Hepatocyte (in vitro differentiated cells): ENCODE results near the gene FSTL1. TPM values are rescaled to one million over a fixed set of nuclear protein-coding genes. Genes with fewer than 3 reads are reported as not detected.
A peak's percentile ranks its signal among the peaks of the same experiment; 100 is the strongest.

Source experiments
- DNase-seq: peaks from one replicate; pipeline ENCODE4 v3.0.0-alpha.2; 2016; ENCODE audit warnings: low spot score
- H2AFZ ChIP-seq: fragments of 200-600 bp; sonication (generic); 2 replicates; pipeline ENCODE4 v1.6.0; 2016; ENCODE audit warnings: antibody characterized with exemption, mild to moderate bottlenecking
- H3K27ac ChIP-seq: fragments of 200-600 bp; sonication (generic); 2 replicates; pipeline ENCODE4 v1.5.1; 2016; ENCODE audit warnings: mild to moderate bottlenecking
- H3K27me3 ChIP-seq: fragments of 200-600 bp; sonication (generic); 2 replicates; pipeline ENCODE4 v1.6.1; 2016
- H3K36me3 ChIP-seq: fragments of 200-600 bp; sonication (generic); replicated peaks from 2 replicates; pipeline ENCODE4 v1.5.1; 2016; ENCODE audit warnings: low read depth; ENCODE audit not compliant: insufficient read depth
- H3K4me1 ChIP-seq: fragments of 200-600 bp; sonication (generic); 2 replicates; pipeline ENCODE4 v1.5.1; 2016; ENCODE audit warnings: mild to moderate bottlenecking, moderate library complexity; ENCODE audit not compliant: insufficient read depth
- H3K4me2 ChIP-seq: fragments of 200-600 bp; sonication (generic); 2 replicates; pipeline ENCODE4 v1.6.0; 2016
- H3K4me3 ChIP-seq: fragments of 200-600 bp; sonication (generic); 2 replicates; pipeline ENCODE4 v1.5.1; 2016; ENCODE audit warnings: mild to moderate bottlenecking
- H3K79me2 ChIP-seq: fragments of 200-600 bp; sonication (generic); 2 replicates; pipeline ENCODE4 v1.6.0; 2017; ENCODE audit warnings: mild to moderate bottlenecking
- H3K9me2 ChIP-seq: fragments of 200-600 bp; sonication (generic); replicated peaks from 2 replicates; pipeline ENCODE4 v1.6.0; 2017; ENCODE audit warnings: mild to moderate bottlenecking; ENCODE audit not compliant: insufficient read depth
- H3K9me3 ChIP-seq: fragments of 200-600 bp; sonication (generic); 2 replicates; pipeline ENCODE4 v1.5.1; 2016; ENCODE audit warnings: low read depth, mild to moderate bottlenecking
- H4K20me1 ChIP-seq: fragments of 200-600 bp; sonication (generic); 2 replicates; pipeline ENCODE4 v1.6.0; 2016; ENCODE audit warnings: mild to moderate bottlenecking; ENCODE audit not compliant: insufficient read depth, poor library complexity, severe bottlenecking
- EZH2 ChIP-seq: fragments of 200-600 bp; sonication (generic); IDR thresholded peaks from 2 replicates; pipeline ENCODE4 v1.6.1; 2016; ENCODE audit warnings: antibody characterized with exemption, mild to moderate bottlenecking, borderline replicate concordance
- EZH2phosphoT487 ChIP-seq: fragments of 200-600 bp; sonication (generic); IDR thresholded peaks from one replicate; pipeline ENCODE4 v1.6.1; 2018; ENCODE audit warnings: antibody characterized with exemption, mild to moderate bottlenecking, low read depth, moderate library complexity; ENCODE audit not compliant: unreplicated experiment, severe bottlenecking
- WGBS: methylation state at CpG from one replicate; pipeline ENCODE4 v1.1.6; 2016; ENCODE audit warnings: low lambda C conversion rate; ENCODE audit errors: missing lambda C conversion rate; 5-methylcytosine and 5-hydroxymethylcytosine counted together
- polyA plus RNA-seq: library from polyadenylated mRNA; unstranded; fragments of >200 nt; fragmentation: Nextera tagmentation; extraction: Ambion mirVana; gene quantifications from 2 replicates; pipeline ENCODE4 v1.2.1, GENCODE V29; 2016
- total RNA-seq: library from RNA; depleted of rRNA; stranded (reverse); fragments of >200 nt; gene quantifications from 2 replicates; pipeline ENCODE4 v1.2.3, GENCODE V29; 2014
- TF ChIP-seq, protein P1 (sequence below): fragments of 200-600 bp; sonication (generic); IDR thresholded peaks from 2 replicates; pipeline ENCODE4 v1.5.1; 2016; ENCODE audit warnings: antibody characterized with exemption, mild to moderate bottlenecking; ENCODE audit not compliant: poor library complexity

FSTL1 gene
- total and polyA plus RNA-seq, 2 experiments from 2014 or later, result 195 to 390 TPM

DNA sequence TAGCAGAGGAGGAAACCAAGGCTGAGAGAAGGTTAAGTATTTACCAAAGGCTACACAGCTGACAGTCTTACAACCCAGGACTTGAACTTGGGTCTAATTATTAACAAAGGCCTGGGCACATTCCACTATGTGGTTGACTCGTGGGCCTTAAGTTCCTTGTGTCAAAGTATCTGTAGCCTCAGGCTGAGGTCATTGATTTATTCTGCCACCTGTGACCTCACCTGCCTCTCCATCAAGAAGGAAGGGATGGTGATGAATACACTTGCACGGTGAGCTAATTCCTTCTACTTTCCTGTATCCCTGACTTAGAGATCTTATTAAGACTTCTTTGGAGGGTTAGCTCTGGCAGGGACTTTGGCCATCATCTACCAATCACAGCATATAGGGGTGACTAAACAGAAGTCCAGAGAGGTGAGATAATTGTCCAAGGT, 81.7 kb downstream of the FSTL1 start:
- no peak overlapping the region for H2AFZ ChIP-seq
- no peaks in the 10 kb centered on the region for H3K27me3 ChIP-seq
- peak; percentile 41 for DNase-seq
- no peaks in the 10 kb centered on the region for H3K4me1 ChIP-seq
- H3K36me3 ChIP-seq, result no peaks in the 10 kb centered on the region
- no peak for TF ChIP-seq EZH2phosphoT487
- TF ChIP-seq EZH2, result no peak
- TF ChIP-seq, protein P1, sequence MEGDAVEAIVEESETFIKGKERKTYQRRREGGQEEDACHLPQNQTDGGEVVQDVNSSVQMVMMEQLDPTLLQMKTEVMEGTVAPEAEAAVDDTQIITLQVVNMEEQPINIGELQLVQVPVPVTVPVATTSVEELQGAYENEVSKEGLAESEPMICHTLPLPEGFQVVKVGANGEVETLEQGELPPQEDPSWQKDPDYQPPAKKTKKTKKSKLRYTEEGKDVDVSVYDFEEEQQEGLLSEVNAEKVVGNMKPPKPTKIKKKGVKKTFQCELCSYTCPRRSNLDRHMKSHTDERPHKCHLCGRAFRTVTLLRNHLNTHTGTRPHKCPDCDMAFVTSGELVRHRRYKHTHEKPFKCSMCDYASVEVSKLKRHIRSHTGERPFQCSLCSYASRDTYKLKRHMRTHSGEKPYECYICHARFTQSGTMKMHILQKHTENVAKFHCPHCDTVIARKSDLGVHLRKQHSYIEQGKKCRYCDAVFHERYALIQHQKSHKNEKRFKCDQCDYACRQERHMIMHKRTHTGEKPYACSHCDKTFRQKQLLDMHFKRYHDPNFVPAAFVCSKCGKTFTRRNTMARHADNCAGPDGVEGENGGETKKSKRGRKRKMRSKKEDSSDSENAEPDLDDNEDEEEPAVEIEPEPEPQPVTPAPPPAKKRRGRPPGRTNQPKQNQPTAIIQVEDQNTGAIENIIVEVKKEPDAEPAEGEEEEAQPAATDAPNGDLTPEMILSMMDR, result no peak
- H3K4me2 ChIP-seq, result no peak overlapping the region
- no peaks in the 10 kb centered on the region for H3K9me2 ChIP-seq
- no peak overlapping the region for H3K4me3 ChIP-seq
- no peaks in the 10 kb centered on the region for H4K20me1 ChIP-seq
- no peaks in the 10 kb centered on the region for H3K79me2 ChIP-seq
- H3K27ac ChIP-seq, result peak overlapping the region; percentile 11
- H3K9me3 ChIP-seq, result no peaks in the 10 kb centered on the region
- 38% methylated on average over 2 of the region's 2 CpGs for WGBS

DNA sequence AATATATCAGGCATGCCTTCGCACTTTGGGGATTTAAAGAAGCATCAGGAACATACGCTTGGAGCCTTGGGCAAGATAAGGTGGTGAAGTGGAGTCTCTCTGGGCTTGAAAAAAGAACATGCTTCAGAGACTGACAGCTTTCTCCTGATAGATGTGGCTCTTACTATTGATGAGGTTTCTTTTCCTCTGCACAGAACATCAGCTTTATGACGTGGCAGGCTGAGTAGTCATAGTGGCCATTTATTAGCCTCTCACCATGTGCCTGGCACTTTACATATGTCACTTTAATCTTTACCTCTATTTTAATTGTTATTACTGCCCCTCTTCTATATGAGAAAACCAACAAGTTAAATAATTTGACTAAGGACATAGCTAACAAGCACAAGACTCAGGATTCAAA, 82.6 kb downstream of the FSTL1 start:
- no peaks in the 10 kb centered on the region for H3K9me2 ChIP-seq
- no peaks in the 10 kb centered on the region for H4K20me1 ChIP-seq
- no peaks in the 10 kb centered on the region for H3K9me3 ChIP-seq
- no peak overlapping the region for H3K4me3 ChIP-seq
- TF ChIP-seq EZH2phosphoT487, result no peak
- TF ChIP-seq EZH2, result no peak
- TF ChIP-seq, protein P1, result no peak
- H2AFZ ChIP-seq, result no peak overlapping the region
- H3K36me3 ChIP-seq, result no peaks in the 10 kb centered on the region
- H3K79me2 ChIP-seq, result no peaks in the 10 kb centered on the region
- H3K4me2 ChIP-seq, result no peak overlapping the region
- WGBS, result 78% methylated on average over 3 of the region's 3 CpGs
- no peak overlapping the region for H3K27ac ChIP-seq
- DNase-seq, result no peak
- no peaks in the 10 kb centered on the region for H3K4me1 ChIP-seq
- H3K27me3 ChIP-seq, result no peaks in the 10 kb centered on the region

DNA sequence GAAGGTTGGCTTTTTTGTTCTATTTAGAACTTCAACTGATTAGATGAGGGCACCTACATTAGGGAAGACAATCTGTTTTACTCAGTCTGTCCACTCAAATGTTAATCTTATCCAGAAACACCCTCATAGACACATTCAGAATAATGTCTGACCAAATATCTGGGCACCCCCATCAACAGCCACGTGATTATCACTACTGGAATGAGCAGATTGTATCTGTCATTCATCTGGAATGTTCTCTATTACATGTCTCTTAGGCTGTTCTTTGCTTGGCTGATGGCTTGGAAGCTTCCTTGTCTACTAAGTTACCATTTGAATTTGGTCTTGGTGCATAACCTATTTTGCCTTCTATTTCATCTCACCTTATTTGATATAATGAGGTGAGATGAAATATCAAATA, 86.0 kb downstream of the FSTL1 start:
- H3K9me2 ChIP-seq, result no peaks in the 10 kb centered on the region
- 22% methylated on average over 1 of the region's 1 CpG for WGBS
- no peak overlapping the region for H3K4me3 ChIP-seq
- no peaks in the 10 kb centered on the region for H4K20me1 ChIP-seq
- DNase-seq, result no peak
- H3K36me3 ChIP-seq, result no peaks in the 10 kb centered on the region
- TF ChIP-seq, protein P1, result no peak
- TF ChIP-seq EZH2phosphoT487 (no peak), EZH2 (no peak)
- H3K4me2 ChIP-seq, result no peak overlapping the region
- H3K27me3 ChIP-seq, result no peaks in the 10 kb centered on the region
- no peaks in the 10 kb centered on the region for H3K4me1 ChIP-seq
- no peak overlapping the region for H3K27ac ChIP-seq
- H3K79me2 ChIP-seq, result no peaks in the 10 kb centered on the region
- H3K9me3 ChIP-seq, result no peaks in the 10 kb centered on the region
- H2AFZ ChIP-seq, result no peak overlapping the region

DNA sequence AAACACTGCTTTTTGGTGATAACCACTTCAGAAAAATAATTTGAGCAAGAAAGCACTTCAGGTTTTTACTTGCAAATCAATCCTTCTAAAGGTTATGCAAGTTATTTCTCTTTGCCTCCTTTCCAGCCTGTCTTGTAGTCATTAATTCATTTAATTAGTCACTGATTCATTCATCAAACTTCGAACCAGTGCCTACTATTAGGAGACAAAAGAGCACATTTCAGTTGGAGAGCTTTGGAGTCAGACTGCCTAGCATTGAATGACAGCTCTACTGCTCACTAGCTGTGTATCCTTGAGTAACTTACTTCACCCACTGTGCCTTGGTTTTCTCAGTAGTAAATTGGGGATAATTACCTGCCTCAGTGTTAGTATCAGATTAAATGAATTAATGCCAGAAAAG, 86.7 kb downstream of the FSTL1 start:
- H2AFZ ChIP-seq, result no peak overlapping the region
- H3K27me3 ChIP-seq, result no peaks in the 10 kb centered on the region
- no peak for DNase-seq
- H3K36me3 ChIP-seq, result no peaks in the 10 kb centered on the region
- H3K4me1 ChIP-seq, result no peaks in the 10 kb centered on the region
- H3K79me2 ChIP-seq, result no peaks in the 10 kb centered on the region
- 81% methylated on average over 1 of the region's 1 CpG for WGBS
- TF ChIP-seq EZH2 (no peak), EZH2phosphoT487 (no peak)
- TF ChIP-seq, protein P1, result no peak
- no peaks in the 10 kb centered on the region for H4K20me1 ChIP-seq
- H3K4me2 ChIP-seq, result no peak overlapping the region
- H3K4me3 ChIP-seq, result no peak overlapping the region
- no peaks in the 10 kb centered on the region for H3K9me3 ChIP-seq
- no peak overlapping the region for H3K27ac ChIP-seq
- no peaks in the 10 kb centered on the region for H3K9me2 ChIP-seq
